ENCODE data around the gene CCDC85C.

CCDC85C gene

GRCh38 chr14:99479160-99479905, 124.7 kb downstream of the CCDC85C start:
- in situ Hi-C loops (cut with MboI; ENCODE audit: low pct_unique_long_range_greater_than_20kb, low sequenced_read_pairs) = no loop called here
- no peak for DNase-seq

GRCh38 chr14:99478128-99478527, 125.9 kb downstream of the CCDC85C start:
- in situ Hi-C loops (cut with MboI; ENCODE audit: low pct_unique_long_range_greater_than_20kb, low sequenced_read_pairs) = no loop called here

GRCh38 chr14:99476864-99477263, 127.1 kb downstream of the CCDC85C start:
- DNase-seq = peak; percentile 26
- in situ Hi-C loops (cut with MboI; ENCODE audit: low pct_unique_long_range_greater_than_20kb, low sequenced_read_pairs) = no loop called here

More at GRCh38 chr14:99478128-99478527, 125.9 kb downstream of the CCDC85C start:
- DNase-seq = no peak

GRCh38 chr14:99475660-99476059, 128.3 kb downstream of the CCDC85C start:
- no peak for DNase-seq
- in situ Hi-C loops (cut with MboI; ENCODE audit: low pct_unique_long_range_greater_than_20kb, low sequenced_read_pairs) = no loop called here

- no peak for DNase-seq
- in situ Hi-C loops (cut with MboI; ENCODE audit: low pct_unique_long_range_greater_than_20kb, low sequenced_read_pairs) = no loop called here
These were observed 128.8 kb downstream of the CCDC85C start for GRCh38 chr14:99475179-99475578.

GRCh38 chr14:99473458-99473857, 130.5 kb downstream of the CCDC85C start:
- no peak for DNase-seq
- in situ Hi-C loops (cut with MboI; ENCODE audit: low pct_unique_long_range_greater_than_20kb, low sequenced_read_pairs) = no loop called here

GRCh38 chr14:99472937-99473336, 131.1 kb downstream of the CCDC85C start:
- DNase-seq = no peak
- in situ Hi-C loops (cut with MboI; ENCODE audit: low pct_unique_long_range_greater_than_20kb, low sequenced_read_pairs) = no loop called here

GRCh38 chr14:99471731-99472130, 132.3 kb downstream of the CCDC85C start:
- no peak for DNase-seq
- in situ Hi-C loops (cut with MboI; ENCODE audit: low pct_unique_long_range_greater_than_20kb, low sequenced_read_pairs) = no loop called here

GRCh38 chr14:99468836-99469592, 135.0 kb downstream of the CCDC85C start:
- in situ Hi-C loops (cut with MboI; ENCODE audit: low pct_unique_long_range_greater_than_20kb, low sequenced_read_pairs) = no loop called here
- no peak for DNase-seq

- DNase-seq = peak; percentile 8
- in situ Hi-C loops (cut with MboI; ENCODE audit: low pct_unique_long_range_greater_than_20kb, low sequenced_read_pairs) = no loop called here
These were observed 135.9 kb downstream of the CCDC85C start for GRCh38 chr14:99468081-99468480.

GRCh38 chr14:99467336-99468078, 136.5 kb downstream of the CCDC85C start:
- DNase-seq = no peak
- in situ Hi-C loops (cut with MboI; ENCODE audit: low pct_unique_long_range_greater_than_20kb, low sequenced_read_pairs) = no loop called here

GRCh38 chr14:99466758-99467157, 137.2 kb downstream of the CCDC85C start:
- in situ Hi-C loops (cut with MboI; ENCODE audit: low pct_unique_long_range_greater_than_20kb, low sequenced_read_pairs) = no loop called here
- no peak for DNase-seq

GRCh38 chr14:99465288-99465687, 138.7 kb downstream of the CCDC85C start:
- no peak for DNase-seq
- in situ Hi-C loops (cut with MboI; ENCODE audit: low pct_unique_long_range_greater_than_20kb, low sequenced_read_pairs) = no loop called here

GRCh38 chr14:99463974-99464373, 140.0 kb downstream of the CCDC85C start:
- in situ Hi-C loops (cut with MboI; ENCODE audit: low pct_unique_long_range_greater_than_20kb, low sequenced_read_pairs) = no loop called here
- DNase-seq = no peak

- DNase-seq = no peak
- in situ Hi-C loops (cut with MboI; ENCODE audit: low pct_unique_long_range_greater_than_20kb, low sequenced_read_pairs) = no loop called here
These were observed 141.8 kb downstream of the CCDC85C start for GRCh38 chr14:99462210-99462609.

GRCh38 chr14:99461411-99462085, 142.5 kb downstream of the CCDC85C start:
- in situ Hi-C loops (cut with MboI; ENCODE audit: low pct_unique_long_range_greater_than_20kb, low sequenced_read_pairs) = no loop called here

GRCh38 chr14:99460793-99461192, 143.2 kb downstream of the CCDC85C start:
- DNase-seq = no peak
- in situ Hi-C loops (cut with MboI; ENCODE audit: low pct_unique_long_range_greater_than_20kb, low sequenced_read_pairs) = no loop called here

More at GRCh38 chr14:99461411-99462085, 142.5 kb downstream of the CCDC85C start:
- DNase-seq = no peak

GRCh38 chr14:99459481-99460100, 144.4 kb downstream of the CCDC85C start:
- DNase-seq = no peak
- in situ Hi-C loops (cut with MboI; ENCODE audit: low pct_unique_long_range_greater_than_20kb, low sequenced_read_pairs) = no loop called here

- in situ Hi-C loops (cut with MboI; ENCODE audit: low pct_unique_long_range_greater_than_20kb, low sequenced_read_pairs) = no loop called here
- no peak for DNase-seq
These were observed 149.8 kb downstream of the CCDC85C start for GRCh38 chr14:99454246-99454645.
